DND-41 (cell line): Measurements from ENCODE around the gene TSPEAR.

Experiments used
- EZH2 ChIP-seq: IDR thresholded peaks from 3 replicates; pipeline ENCODE4 v1.6.1; 2012; ENCODE audit warnings: borderline replicate concordance, low read depth, mild to moderate bottlenecking, moderate library complexity, low read length, inconsistent platforms; ENCODE audit not compliant: severe bottlenecking
- TF ChIP-seq, protein P1 (sequence below): IDR thresholded peaks from 2 replicates; pipeline ENCODE4 v1.5.1; 2012; ENCODE audit warnings: borderline replicate concordance, low read length, moderate library complexity, mild to moderate bottlenecking; ENCODE audit not compliant: poor library complexity, severe bottlenecking; ENCODE audit errors: extremely low read depth

DNA sequence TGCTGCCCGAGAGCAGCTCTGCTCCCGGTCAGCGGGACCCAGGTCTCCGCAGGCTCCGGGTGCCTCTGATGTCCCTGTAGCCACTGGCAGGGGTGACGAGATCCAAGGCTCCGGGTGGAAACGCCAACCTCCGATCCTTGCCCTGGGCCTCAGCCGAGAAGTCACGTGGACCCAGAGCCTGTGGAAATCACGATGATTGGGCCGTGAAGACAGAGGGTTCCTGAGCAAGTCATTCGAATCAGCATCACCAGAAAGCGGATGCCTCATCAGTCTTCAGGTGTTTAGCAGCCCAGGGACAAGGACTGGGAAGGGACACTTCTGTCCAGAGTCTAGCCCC lies 243.5 kb downstream of the TSPEAR start:
- TF ChIP-seq, protein P1, sequence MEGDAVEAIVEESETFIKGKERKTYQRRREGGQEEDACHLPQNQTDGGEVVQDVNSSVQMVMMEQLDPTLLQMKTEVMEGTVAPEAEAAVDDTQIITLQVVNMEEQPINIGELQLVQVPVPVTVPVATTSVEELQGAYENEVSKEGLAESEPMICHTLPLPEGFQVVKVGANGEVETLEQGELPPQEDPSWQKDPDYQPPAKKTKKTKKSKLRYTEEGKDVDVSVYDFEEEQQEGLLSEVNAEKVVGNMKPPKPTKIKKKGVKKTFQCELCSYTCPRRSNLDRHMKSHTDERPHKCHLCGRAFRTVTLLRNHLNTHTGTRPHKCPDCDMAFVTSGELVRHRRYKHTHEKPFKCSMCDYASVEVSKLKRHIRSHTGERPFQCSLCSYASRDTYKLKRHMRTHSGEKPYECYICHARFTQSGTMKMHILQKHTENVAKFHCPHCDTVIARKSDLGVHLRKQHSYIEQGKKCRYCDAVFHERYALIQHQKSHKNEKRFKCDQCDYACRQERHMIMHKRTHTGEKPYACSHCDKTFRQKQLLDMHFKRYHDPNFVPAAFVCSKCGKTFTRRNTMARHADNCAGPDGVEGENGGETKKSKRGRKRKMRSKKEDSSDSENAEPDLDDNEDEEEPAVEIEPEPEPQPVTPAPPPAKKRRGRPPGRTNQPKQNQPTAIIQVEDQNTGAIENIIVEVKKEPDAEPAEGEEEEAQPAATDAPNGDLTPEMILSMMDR = no peak
- TF ChIP-seq EZH2 = no peak
